ENCODE measurements around the gene ENPP3.

ENPP3 gene

GRCh38 chr6:131792091-131792496 is 155.0 kb downstream of the ENPP3 start:
- H3K27ac ChIP-seq: no peak overlapping the region
- H3K4me3 ChIP-seq: no peak overlapping the region
- no peak for TF ChIP-seq CTCF (IDR thresholded peaks at IDR 0.05)
- no peak for DNase-seq (ENCODE audit: low spot score)

DNA sequence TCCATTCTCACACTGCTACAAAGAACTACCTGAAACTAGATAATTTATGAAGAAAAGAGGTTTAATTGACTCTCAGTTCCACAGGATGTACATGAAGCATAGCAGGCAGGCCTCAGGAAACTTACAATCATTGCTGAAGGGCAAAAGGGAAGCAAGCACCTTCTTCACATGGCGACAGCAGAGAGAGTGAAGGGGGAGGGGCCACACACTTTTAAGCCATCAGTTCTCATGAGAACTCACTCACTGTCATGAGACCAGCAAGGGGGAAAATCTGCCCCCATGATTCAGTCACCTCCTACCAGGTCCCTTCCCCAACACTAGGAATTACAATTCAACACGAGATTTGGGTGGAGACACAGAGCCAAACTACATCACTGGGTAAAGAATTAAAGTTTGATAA is 158.3 kb downstream of the ENPP3 start:
- Histone ChIP-seq H3K27ac (no peak overlapping the region), H3K4me3 (no peak overlapping the region)
- no peak for TF ChIP-seq CTCF (IDR thresholded peaks at IDR 0.05)
- DNase-seq (ENCODE audit: low spot score): no peak

Data from coronary artery (tissue), 2 donors.